Astrocyte (in vitro differentiated cells and primary cell): Measurements from ENCODE around the gene RYR2.

Experiments used
- CTCF ChIP-seq: IDR thresholded peaks from 2 replicates; pipeline ENCODE4 v1.5.1; 2011; ENCODE audit warnings: low read depth, mild to moderate bottlenecking, inconsistent platforms, low read length, moderate library complexity; ENCODE audit not compliant: insufficient read depth
- EZH2 ChIP-seq: IDR thresholded peaks from 2 replicates; pipeline ENCODE4 v1.6.1; 2012; ENCODE audit warnings: mild to moderate bottlenecking, low read length, inconsistent platforms; ENCODE audit not compliant: insufficient read depth

DNA sequence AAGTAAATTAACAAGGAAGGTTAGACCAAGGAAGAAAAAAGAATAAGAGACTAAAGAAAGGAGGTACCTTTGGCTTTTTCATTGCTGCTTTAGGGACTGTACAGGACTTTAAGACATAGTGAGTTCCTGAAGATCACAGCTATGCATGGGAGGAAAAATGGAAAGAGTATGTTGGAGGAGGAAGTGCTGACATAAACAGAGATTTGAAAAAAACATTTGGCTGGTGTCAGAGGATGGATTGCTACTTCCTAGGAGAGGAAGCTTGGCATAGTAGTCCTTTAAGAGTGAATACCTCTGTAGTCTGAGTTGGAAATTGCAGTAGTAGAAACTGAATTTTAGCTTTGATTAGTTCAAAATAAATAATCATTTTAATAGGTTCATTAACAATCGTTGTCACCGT, 398.4 kb downstream of the RYR2 start:
- TF ChIP-seq CTCF (no peak), EZH2 (no peak)
